ENCODE results near the gene GPR35.

- TF ChIP-seq CTCF (IDR thresholded peaks at IDR 0.05 in 4 of 5, conservative IDR thresholded peaks at IDR 0.05 in 1 of 5): no peak
- no peak for TF ChIP-seq POLR2A (IDR thresholded peaks at IDR 0.05)
Observed at GRCh38 chr2:240644171-240644651, 18.9 kb downstream of the GPR35 start.

Measured in gastrocnemius medialis (tissue), 4 donors.